HG03280 (cell line): Measurements from ENCODE around the gene CREBBP.

Source experiments
- ATAC-seq: cut with Tn5 transposase; IDR thresholded peaks from one replicate; pipeline ENCODE4 v1.9.1; 2021; ENCODE audit warnings: mild to moderate bottlenecking, moderate library complexity; ENCODE audit not compliant: unreplicated experiment

CREBBP gene

GRCh38 chr16:3774156-3774767 lies 106.3 kb downstream of the CREBBP start:
- ATAC-seq: no peak

- ATAC-seq: no peak
Observed at GRCh38 chr16:3773663-3774062, 106.8 kb downstream of the CREBBP start.

- ATAC-seq: no peak
Observed at GRCh38 chr16:3771513-3771912, 109.0 kb downstream of the CREBBP start.

- no peak for ATAC-seq
Observed at GRCh38 chr16:3770530-3770929, 110.0 kb downstream of the CREBBP start.

GRCh38 chr16:3769942-3770341 lies 110.6 kb downstream of the CREBBP start:
- no peak for ATAC-seq

GRCh38 chr16:3769013-3769412 lies 111.5 kb downstream of the CREBBP start:
- ATAC-seq: no peak

DNA sequence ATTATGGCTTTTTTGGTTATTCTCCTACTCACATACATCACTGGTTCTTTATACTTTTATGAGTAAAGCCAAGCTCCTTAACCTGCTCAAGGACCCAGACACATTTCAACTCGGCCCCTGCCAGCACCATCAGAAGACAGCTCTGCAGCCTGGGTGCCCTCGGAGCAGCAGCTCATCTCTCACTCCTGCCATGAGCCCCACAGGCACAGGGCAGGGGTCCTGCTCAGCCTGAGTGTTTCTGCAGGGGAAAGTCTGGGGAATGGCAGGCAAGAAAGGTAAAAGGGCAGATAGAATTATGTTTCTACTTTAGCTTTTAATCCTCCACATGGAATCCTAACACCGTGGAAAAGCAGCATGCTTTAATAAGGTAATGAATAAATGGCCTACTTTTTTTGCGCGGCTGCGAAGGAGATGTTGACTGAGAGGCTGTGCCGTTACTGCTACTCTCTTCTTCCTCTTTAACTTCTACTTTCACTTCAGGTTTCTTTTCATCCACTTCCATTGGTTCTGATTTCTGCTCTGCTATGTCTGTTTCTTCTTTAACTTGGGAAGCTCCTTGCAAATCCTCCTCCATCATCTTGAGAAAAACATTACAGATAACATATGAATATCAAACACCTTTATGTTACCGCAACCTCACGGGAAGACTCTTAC lies 113.1 kb downstream of the CREBBP start:
- no peak for ATAC-seq

DNA sequence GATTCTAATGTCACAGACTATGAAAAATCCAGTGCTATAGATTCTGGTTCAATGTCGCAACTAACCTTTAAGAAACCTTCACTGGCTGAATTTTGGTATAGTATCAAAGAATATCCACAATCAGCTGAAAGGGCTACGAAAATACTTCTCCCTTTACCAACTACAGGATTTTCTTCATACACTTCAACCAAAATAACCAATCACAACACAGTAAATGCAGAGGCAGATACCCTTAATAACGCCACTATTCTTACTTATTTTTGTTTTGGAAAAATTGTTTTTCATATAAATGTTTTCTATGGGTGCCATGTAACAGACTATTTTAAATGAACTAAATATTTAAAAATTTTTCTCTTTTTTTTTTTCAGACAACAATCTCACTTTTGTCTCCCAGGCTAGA lies 114.3 kb downstream of the CREBBP start:
- ATAC-seq: no peak

- no peak for ATAC-seq
Observed at GRCh38 chr16:3764409-3764808, 116.1 kb downstream of the CREBBP start.

- no peak for ATAC-seq
Observed at GRCh38 chr16:3762107-3762750, 118.3 kb downstream of the CREBBP start.

- no peak for ATAC-seq
Observed at GRCh38 chr16:3761375-3762106, 119.0 kb downstream of the CREBBP start.

DNA sequence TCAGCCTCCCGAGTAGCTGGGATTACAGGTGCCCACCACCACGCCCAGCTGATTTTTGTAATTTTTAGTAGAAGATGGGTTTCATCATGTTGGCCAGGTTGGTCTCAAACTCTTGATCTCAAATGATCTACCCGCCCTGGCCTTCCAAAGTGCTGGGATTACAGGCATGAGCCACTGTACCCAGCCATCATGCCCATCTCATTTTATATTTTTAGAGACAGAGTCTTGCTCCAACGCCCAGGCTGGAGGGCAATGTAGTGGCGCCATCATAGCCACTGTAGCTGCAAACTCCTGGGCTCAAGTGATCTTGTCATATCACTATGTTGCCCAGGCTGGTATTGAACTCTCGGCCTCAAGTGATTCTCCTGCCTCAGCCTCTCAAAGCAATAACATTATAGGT lies 120.0 kb downstream of the CREBBP start:
- ATAC-seq: no peak

DNA sequence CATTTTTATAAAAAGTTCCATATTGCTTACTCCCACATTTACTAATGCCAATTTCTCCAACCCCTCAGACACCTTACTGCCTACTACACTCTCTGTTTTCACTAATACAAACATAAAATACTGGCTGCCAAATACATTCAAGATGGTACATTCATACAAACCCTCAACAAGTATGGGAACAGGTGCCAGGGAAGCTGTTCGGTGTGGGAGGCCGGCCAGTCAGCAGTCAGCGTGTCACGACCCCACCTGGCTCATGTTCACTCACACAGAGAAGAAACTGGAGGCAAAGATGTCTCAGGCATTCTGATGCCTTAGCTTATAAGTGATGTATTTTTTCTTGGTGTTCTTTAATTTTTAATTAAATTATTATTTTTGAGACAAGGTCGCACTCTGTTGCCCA lies 120.8 kb downstream of the CREBBP start:
- ATAC-seq: no peak

DNA sequence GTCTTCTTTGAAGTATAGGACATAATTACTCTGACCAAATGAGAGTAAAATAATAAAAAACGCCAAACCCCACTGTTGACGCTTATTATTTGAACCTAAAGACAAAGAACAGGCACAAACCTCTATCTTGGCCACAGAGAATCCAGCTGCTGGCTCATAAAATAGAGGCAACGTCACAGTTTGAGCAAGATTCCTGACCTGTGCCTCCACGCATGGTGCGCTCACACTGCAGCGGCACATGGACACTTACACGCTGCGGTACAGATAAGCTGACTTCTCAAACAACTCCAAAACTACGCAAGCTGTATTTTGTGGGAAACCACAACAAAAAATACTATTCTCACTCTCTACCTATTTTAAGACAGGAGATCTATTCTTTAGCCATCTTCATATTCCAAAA lies 124.4 kb downstream of the CREBBP start:
- ATAC-seq: no peak

DNA sequence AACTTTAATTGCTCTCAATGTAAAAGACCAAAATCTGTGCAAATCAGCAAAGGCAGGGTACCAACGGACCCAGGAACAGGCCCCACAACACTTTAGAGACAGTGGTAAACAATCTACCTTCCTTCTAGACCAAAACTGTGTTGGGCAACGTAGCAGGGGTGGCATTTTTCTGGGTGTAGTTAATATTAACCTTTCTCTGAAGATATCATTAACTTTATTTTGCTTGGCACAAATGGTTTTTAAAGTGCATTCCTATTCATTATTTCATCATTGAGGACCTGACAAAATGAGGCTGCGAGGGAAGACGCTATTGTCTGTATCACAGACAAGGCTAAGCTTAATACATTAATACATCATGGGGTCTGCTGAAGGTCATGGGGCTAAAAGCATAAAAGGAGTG lies 125.3 kb downstream of the CREBBP start:
- no peak for ATAC-seq

- ATAC-seq: no peak
Observed at GRCh38 chr16:3754772-3755171, 125.7 kb downstream of the CREBBP start.

DNA sequence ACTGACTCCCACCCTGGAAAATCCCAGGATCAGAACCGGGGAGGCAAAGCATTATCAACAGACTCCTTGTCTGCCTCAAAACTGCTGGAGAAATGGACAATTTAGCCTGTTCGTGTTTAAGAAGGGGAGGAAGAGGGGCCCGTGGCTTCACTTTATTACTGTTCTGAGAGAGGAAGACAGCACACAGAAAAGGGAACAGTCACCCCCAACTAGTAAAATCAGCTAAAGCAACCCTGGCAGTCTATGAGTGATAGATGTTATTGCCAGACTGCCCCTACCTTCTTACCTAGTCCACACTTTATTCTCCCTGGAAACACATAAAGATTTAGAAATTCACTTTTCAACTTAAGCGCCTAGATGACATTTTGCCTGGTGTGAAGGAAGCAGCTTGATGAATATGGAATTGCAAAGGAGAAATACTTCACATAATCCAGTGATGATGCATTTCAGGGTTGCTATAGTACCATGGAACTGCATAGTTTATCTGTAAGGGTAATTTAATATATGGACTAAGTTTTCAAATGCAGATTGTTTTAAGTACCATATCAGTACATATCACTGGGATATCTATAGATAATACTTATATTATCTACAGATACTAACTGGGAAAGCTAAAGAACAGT lies 126.3 kb downstream of the CREBBP start:
- no peak for ATAC-seq

GRCh38 chr16:3752984-3753383 lies 127.5 kb downstream of the CREBBP start:
- no peak for ATAC-seq

DNA sequence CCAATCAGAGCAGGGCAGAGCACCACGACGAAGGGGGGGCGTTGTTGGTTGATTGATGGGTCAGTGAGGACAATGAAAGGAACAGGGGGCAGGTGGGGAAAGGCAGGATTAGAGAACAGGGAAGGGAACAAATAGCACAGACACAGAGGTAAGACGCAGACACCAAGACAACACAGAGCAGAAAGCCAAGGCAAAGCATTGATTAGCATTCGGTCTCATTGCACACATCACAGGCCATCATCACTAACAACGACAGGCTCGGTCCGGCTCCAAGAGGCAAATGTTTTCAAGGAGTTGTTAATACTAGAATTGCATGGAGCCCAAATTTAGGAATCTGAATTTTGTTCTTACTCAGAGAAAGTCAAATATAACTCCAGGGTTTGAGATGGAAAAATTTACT lies 128.6 kb downstream of the CREBBP start:
- ATAC-seq: no peak

DNA sequence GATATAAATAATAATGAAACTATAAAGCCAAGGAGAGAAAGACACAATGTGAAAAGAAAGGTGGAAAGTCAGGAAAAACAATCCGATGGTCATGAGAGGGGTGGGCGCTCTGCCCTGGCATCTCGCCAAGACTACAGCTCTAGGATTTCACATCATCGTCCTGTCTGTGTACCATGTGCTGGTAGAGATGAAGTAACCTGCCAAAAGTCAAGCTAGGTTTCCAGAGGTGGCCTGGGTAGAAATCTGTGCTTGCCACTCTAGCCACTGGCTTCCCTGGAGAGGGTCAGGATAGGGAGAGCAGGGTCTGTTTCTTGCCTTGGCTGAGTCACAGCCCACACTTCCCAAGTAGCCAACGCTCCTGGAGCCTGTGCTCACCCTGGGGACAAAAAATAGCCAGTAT lies 132.2 kb downstream of the CREBBP start:
- ATAC-seq: no peak

GRCh38 chr16:3745751-3746355 lies 134.7 kb downstream of the CREBBP start:
- no peak for ATAC-seq
